HepG2 (cell line): ENCODE measurements around the gene SYNE1. TPM values are rescaled to one million over a fixed set of nuclear protein-coding genes. Genes with fewer than 3 reads are reported as not detected.

Experiments used
- ARID2 ChIP-seq: sonication (generic); formaldehyde crosslinking; IDR thresholded peaks from 2 replicates; pipeline ENCODE4 v1.8.1; 2022; ENCODE audit warnings: mild to moderate bottlenecking, missing genetic modification reagents, borderline replicate concordance
- CEBPG ChIP-seq: IDR thresholded peaks from 2 replicates; pipeline ENCODE4 v1.6.1; 2016
- CENPX ChIP-seq: sonication (generic); formaldehyde crosslinking; IDR thresholded peaks from 2 replicates; pipeline ENCODE4 v1.9.0; 2021; ENCODE audit warnings: mild to moderate bottlenecking, missing genetic modification reagents, moderate library complexity
- EHMT2 ChIP-seq: fragments of 200-600 bp; sonication (generic); IDR thresholded peaks from 2 replicates; pipeline ENCODE4 v1.7.0; 2017; ENCODE audit warnings: antibody characterized with exemption, low read depth, low read length, borderline replicate concordance
- FOXO1 ChIP-seq: sonication (generic); formaldehyde crosslinking; IDR thresholded peaks from 2 replicates; pipeline ENCODE4 v1.4.0; 2020; ENCODE audit warnings: missing genetic modification reagents
- HNF1B ChIP-seq: sonication (generic); formaldehyde crosslinking; IDR thresholded peaks from 2 replicates; pipeline ENCODE4 v1.5.1; 2020; ENCODE audit warnings: mild to moderate bottlenecking, moderate library complexity, missing genetic modification reagents
- KDM2A ChIP-seq: sonication (generic); formaldehyde crosslinking; IDR thresholded peaks from 2 replicates; pipeline ENCODE4 v1.4.0; 2020; ENCODE audit warnings: low read depth, missing genetic modification reagents, borderline replicate concordance
- MAFK ChIP-seq, 2 experiments: IDR thresholded peaks in 1 of 2; conservative IDR thresholded peaks in 1 of 2; 2 replicates each; pipeline ENCODE4 v1.6.1; 2011; ENCODE audit warnings: improper control_type of control experiment in 2 of 2, low read length in 2 of 2
- MIXL1 ChIP-seq: IDR thresholded peaks from 2 replicates; pipeline ENCODE4 v1.6.1; 2016
- NFAT5 ChIP-seq: sonication (generic); formaldehyde crosslinking; IDR thresholded peaks from 2 replicates; pipeline ENCODE4 v1.4.0; 2020; ENCODE audit warnings: missing genetic modification reagents
- NR2F2 ChIP-seq: IDR thresholded peaks from 2 replicates; pipeline ENCODE4 v1.6.1; 2012; ENCODE audit warnings: low read depth, inconsistent platforms, borderline replicate concordance
- PCBP1 ChIP-seq: fragments of 200-400 bp; formaldehyde crosslinking; IDR thresholded peaks from 2 replicates; pipeline ENCODE4 v1.6.1; 2017; ENCODE audit warnings: mild to moderate bottlenecking, low read depth, low read length, borderline replicate concordance
- RAD21 ChIP-seq: fragments of 450-650 bp; formaldehyde crosslinking; IDR thresholded peaks from 2 replicates; pipeline ENCODE4 v1.5.0; 2020; ENCODE audit warnings: mild to moderate bottlenecking
- TEAD3 ChIP-seq: optimal IDR thresholded peaks from 2 replicates; pipeline ENCODE3; 2016; ENCODE audit warnings: borderline replicate concordance
- ZNF235 ChIP-seq: sonication (generic); formaldehyde crosslinking; IDR thresholded peaks from 2 replicates; pipeline ENCODE4 v1.8.1; 2023; ENCODE audit warnings: mild to moderate bottlenecking, missing genetic modification reagents, borderline replicate concordance
- ZNF251 ChIP-seq: sonication (generic); formaldehyde crosslinking; IDR thresholded peaks from 2 replicates; pipeline ENCODE4 v1.9.0; 2021; ENCODE audit warnings: mild to moderate bottlenecking, missing genetic modification reagents
- ZNF292 ChIP-seq: sonication (generic); formaldehyde crosslinking; IDR thresholded peaks from 2 replicates; pipeline ENCODE4 v1.8.1; 2022; ENCODE audit warnings: mild to moderate bottlenecking, low read depth, missing genetic modification reagents, borderline replicate concordance
- ZNF337 ChIP-seq: sonication (generic); formaldehyde crosslinking; IDR thresholded peaks from 2 replicates; pipeline ENCODE4 v1.5.1; 2020; ENCODE audit warnings: missing genetic modification reagents, low read depth, mild to moderate bottlenecking, borderline replicate concordance
- ZNF33B ChIP-seq: sonication (generic); formaldehyde crosslinking; IDR thresholded peaks from 2 replicates; pipeline ENCODE4 v1.5.1; 2020; ENCODE audit warnings: mild to moderate bottlenecking, missing genetic modification reagents
- polyA plus RNA-seq, 8 experiments: library from polyadenylated mRNA; depleted of rRNA in 3 of 8; stranded (reverse) in 7 of 8; unstranded in 1 of 8; fragments of >200 nt; fragmentation: Illumina TruSeq in 4 of 8; extraction: Trizol in 4 of 8; gene quantifications; 2 replicates each; pipeline versions ENCODE4 v1.2.1 to v1.2.3, GENCODE V29; 2011 to 2016; ENCODE audit warnings: low read depth in 4 of 8, missing spikeins in 1 of 8, mixed read lengths in 1 of 8; ENCODE audit not compliant: insufficient read depth in 1 of 8
- total RNA-seq, 5 experiments: library from RNA; depleted of rRNA; stranded (reverse); fragments of >200 nt; fragmentation: Illumina TruSeq; extraction: Trizol; gene quantifications; 2 replicates each; pipeline ENCODE4 v1.2.3, GENCODE V29; 2016; ENCODE audit warnings: low read depth in 1 of 5
- TF ChIP-seq, protein P1 (sequence below): IDR thresholded peaks from 2 replicates; pipeline ENCODE4 v1.6.1; 2016; ENCODE audit warnings: low read depth
- TF ChIP-seq, protein P2 (sequence below): sonication (generic); formaldehyde crosslinking; IDR thresholded peaks from 2 replicates; pipeline ENCODE4 v1.8.1; 2023; ENCODE audit warnings: mild to moderate bottlenecking, missing genetic modification reagents, borderline replicate concordance

SYNE1 gene
- total and polyA plus RNA-seq, 2 of the 13 experiments (the other 11 are each of a cell fraction or from before 2014, with no cell fraction given) = 5.5 to 15.9 TPM

- TF ChIP-seq NFAT5 (no peak), MAFK (conservative IDR thresholded peaks at IDR 0.05 in 1 of 2, IDR thresholded peaks at IDR 0.05 in 1 of 2; ENCODE audit: low read length in 2 of 2) (peak in 1 of 2 experiments; percentile 26; a peak in 1 of 4 replicates), ZNF292 (CRISPR knock-in tag) (no peak), KDM2A (CRISPR knock-in tag) (peak; percentile 32; the same call in 1 of the 2 replicates), TEAD3 (CRISPR knock-in tag) (peak; percentile 24), HNF1B (CRISPR knock-in tag) (peak; percentile 62), MIXL1 (CRISPR knock-in tag) (peak; percentile 38; the same call in 1 of the 2 replicates), ZNF33B (CRISPR knock-in tag) (no peak), ARID2 (CRISPR knock-in tag) (no peak), ZNF251 (CRISPR knock-in tag) (no peak), CEBPG (CRISPR knock-in tag) (peak; percentile 39; the same call in 1 of the 2 replicates), CENPX (no peak), EHMT2 (no peak), ZNF235 (CRISPR knock-in tag) (no peak), RAD21 (CRISPR knock-in tag) (peak; percentile 72), ZNF337 (CRISPR knock-in tag) (no peak), NR2F2 (no peak), FOXO1 (no peak), PCBP1 (no peak)
- TF ChIP-seq, protein P1, sequence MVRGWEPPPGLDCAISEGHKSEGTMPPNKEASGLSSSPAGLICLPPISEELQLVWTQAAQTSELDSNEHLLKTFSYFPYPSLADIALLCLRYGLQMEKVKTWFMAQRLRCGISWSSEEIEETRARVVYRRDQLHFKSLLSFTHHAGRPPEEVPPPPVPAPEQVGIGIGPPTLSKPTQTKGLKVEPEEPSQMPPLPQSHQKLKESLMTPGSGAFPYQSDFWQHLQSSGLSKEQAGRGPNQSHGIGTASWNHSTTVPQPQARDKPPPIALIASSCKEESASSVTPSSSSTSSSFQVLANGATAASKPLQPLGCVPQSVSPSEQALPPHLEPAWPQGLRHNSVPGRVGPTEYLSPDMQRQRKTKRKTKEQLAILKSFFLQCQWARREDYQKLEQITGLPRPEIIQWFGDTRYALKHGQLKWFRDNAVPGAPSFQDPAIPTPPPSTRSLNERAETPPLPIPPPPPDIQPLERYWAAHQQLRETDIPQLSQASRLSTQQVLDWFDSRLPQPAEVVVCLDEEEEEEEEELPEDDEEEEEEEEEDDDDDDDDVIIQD = no peak
- TF ChIP-seq, protein P2, sequence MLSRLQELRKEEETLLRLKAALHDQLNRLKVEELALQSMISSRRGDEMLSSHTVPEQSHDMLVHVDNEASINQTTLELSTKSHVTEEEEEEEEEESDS = no peak
Observed at GRCh38 chr6:152338335-152339125, 298.6 kb downstream of the SYNE1 start (continued).
